GM18868 (cell line): ENCODE measurements around the gene RPRD2.
"Not testable (repeated sequence)": the region's sequence is repeated elsewhere in the genome, so short reads cannot be mapped to it uniquely, and the experiment has no call there.

ENCODE experiments used
- ATAC-seq: cut with Tn5 transposase; IDR thresholded peaks from one replicate; pipeline ENCODE4 v1.9.1; 2021; ENCODE audit warnings: mild to moderate bottlenecking, moderate library complexity; ENCODE audit not compliant: unreplicated experiment

The RPRD2 gene

GRCh38 chr1:150363426-150364230 is at the start of gene RPRD2:
Gene RPRD2 (plus strand): TSS chr1:150364147. CDS start chr1:150364715, 568 bp downstream.
- ATAC-seq = peak; percentile 86

- not testable (repeated sequence) for ATAC-seq
Measured at GRCh38 chr1:150314691-150315090, 49.3 kb upstream of the RPRD2 start.

GRCh38 chr1:150320667-150320978 is 43.3 kb upstream of the RPRD2 start:
- no peak for ATAC-seq

GRCh38 chr1:150321826-150322166 is 42.2 kb upstream of the RPRD2 start:
- ATAC-seq = no peak

GRCh38 chr1:150322310-150322709 is 41.6 kb upstream of the RPRD2 start:
- no peak for ATAC-seq

- ATAC-seq = no peak
Measured at GRCh38 chr1:150332651-150333290, 31.2 kb upstream of the RPRD2 start.

GRCh38 chr1:150346316-150346715 is 17.6 kb upstream of the RPRD2 start:
- no peak for ATAC-seq

- no peak for ATAC-seq
Measured at GRCh38 chr1:150352866-150353265, 11.1 kb upstream of the RPRD2 start.

GRCh38 chr1:150362721-150363425 is 1.1 kb upstream of the RPRD2 start:
- ATAC-seq = no peak

GRCh38 chr1:150364231-150365003 is 470 bp downstream of the RPRD2 start:
- ATAC-seq = peak; percentile 22

- no peak for ATAC-seq
Measured at GRCh38 chr1:150365941-150366340, 2.0 kb downstream of the RPRD2 start.

- ATAC-seq = no peak
Measured at GRCh38 chr1:150366416-150367296, 2.7 kb downstream of the RPRD2 start.

- no peak for ATAC-seq
Measured at GRCh38 chr1:150371110-150371509, 7.2 kb downstream of the RPRD2 start.

GRCh38 chr1:150372580-150372979 is 8.6 kb downstream of the RPRD2 start:
- no peak for ATAC-seq

- no peak for ATAC-seq
Measured at GRCh38 chr1:150376110-150376509, 12.2 kb downstream of the RPRD2 start.

GRCh38 chr1:150383631-150384324 is 19.8 kb downstream of the RPRD2 start:
- no peak for ATAC-seq

- ATAC-seq = no peak
Measured at GRCh38 chr1:150385537-150386445, 21.8 kb downstream of the RPRD2 start.

GRCh38 chr1:150386592-150386991 is 22.6 kb downstream of the RPRD2 start:
- no peak for ATAC-seq

- ATAC-seq = no peak
Measured at GRCh38 chr1:150387200-150387599, 23.3 kb downstream of the RPRD2 start.
